GM18858 (cell line): ENCODE measurements around the gene NEU1.
"Not testable (repeated sequence)": the region's sequence is repeated elsewhere in the genome, so short reads cannot be mapped to it uniquely, and the experiment has no call there.

Source experiments
- ATAC-seq: cut with Tn5 transposase; IDR thresholded peaks from one replicate; pipeline ENCODE4 v1.9.1; 2021; ENCODE audit not compliant: unreplicated experiment

Gene NEU1

DNA sequence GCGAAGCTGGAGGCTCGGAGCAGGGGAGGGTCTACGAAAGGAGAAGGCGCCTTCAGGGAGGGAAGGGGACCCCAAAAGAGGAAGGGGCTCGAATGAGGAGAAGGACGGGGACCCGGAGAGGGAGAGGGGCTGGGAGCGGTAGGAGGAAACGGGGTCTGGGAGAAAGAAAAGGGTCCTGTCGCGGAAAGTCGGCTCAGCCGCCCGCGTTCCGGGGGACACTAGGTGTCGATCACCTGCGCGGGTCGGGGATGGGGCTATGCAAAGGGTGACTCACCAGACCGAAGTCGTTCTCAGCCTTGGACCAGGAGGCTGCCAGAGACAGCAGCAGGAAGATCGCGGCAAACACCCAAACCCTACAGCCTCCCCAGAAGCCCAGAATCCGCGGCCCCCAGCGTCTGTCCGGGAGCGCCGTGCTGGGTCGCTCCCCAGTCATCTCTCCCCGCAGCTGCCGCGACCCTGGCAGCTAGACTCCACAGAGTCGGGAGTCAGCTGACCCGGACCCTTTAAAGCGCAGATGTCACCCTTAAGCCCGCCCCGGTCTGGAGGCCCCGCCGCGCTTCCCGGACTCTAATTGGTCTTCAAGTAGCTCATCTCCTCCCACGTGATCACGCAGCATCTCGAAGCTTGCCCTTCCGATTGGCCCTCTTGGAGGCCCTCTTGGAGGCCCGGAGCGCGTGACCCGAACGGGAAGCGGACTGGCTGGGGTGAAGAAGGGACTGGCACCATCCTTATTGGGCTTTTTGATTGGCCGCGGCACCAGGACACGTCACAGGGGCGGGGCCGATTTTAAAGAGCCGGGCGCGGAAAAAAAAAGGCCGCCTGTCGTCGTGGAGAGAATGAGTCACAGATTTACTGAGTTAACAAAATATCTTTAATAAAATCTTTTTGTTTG, at the start of gene NEU1:
NEU1 (minus strand) TSS at position 478 of the 892 bp plus-strand sequence; CDS start at position 433, 45 bp downstream.
- peak; percentile 89 for ATAC-seq

DNA sequence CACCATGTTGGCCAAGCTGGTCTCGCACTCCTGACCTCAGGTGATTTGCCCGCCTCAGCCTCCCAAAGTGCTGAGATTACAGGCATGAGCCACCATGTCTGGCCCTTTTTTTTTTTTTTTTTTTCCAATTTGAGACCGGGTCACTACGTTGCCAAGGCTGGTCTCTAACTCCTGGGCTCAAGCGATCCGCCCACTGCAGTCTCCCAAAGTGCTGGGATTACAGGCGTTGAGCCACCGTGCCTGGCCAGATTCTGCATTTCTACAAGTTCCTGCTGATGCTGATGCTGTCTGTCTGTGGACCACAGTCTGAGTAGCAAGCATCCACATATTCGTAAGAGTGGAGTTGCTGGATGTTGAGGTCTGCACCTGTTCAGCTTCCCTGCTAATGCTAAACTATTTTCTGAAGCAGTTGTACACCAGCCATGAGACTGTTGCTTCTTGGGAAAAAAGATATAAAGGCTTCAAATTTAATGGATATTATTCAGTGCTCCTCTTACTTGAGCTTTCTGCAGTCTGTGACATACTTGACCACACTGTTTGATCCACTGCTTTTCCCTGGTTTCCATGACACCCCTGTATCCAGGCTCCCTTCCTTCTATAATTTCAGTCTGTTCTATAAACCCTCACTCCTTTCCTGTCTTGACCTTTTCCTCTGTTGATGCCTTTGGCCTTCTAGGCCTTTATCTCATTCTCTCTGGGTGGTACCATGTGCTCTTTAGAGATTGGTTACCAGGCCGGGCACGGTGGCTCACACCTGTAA, 49.4 kb upstream of the NEU1 start:
- ATAC-seq: no peak

DNA sequence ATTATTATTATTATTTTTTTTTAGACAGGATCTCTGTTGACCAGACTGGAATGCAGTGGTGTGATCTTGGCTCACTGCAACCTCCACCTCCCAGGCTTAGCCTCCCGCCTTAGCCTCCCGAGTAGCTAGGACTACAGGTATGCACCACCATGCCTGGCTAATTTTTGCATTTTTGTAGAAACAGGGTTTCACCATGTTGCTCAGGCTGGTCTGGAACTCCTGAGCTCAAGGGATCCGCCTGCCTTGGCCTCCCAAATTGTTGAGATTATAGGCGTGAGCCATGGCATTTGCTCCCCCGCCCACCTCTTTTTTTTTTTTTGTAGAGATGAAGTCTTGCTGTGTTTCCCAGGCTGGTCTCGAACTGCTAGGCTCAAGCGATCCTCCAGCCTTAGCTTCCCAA, 46.7 kb upstream of the NEU1 start:
- not testable (repeated sequence) for ATAC-seq

DNA sequence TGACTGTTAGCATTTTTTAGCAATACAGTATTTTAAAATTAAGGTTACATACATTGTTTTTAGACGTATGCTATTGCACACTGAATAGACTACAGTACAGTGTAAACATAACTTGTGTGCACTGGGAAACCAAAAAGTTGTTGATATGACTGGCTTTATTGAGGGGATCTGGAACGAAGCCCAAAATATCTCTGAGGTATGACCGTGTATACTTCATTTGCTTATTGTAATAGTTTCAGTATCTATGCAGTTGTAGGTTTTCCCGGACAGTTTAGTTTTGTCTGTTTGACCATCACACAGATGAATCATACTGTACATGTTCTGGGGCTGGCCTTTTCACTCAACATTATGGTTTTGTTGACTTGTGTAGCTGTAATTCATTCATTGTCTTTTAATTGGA, 46.2 kb upstream of the NEU1 start:
- ATAC-seq: peak; percentile 78

DNA sequence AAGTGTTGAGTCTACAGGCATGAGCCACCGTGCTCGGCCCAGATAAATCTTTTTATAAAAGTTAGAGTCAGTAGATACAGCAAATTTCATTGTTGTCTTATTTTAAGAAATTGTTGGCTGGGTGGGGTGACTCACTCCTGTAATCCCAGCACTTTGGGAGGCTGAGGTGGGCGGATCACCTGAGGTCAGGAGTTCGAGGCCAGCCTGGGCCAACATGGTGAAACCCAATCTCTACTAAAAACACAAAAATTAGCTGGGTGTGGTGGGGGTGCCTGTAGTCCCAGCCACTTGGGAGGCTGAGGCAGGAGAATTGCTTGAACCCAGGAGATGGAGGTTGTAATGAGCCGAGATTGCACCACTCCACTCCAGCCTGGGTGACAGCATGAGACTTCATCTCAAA, 45.6 kb upstream of the NEU1 start:
- not testable (repeated sequence) for ATAC-seq

DNA sequence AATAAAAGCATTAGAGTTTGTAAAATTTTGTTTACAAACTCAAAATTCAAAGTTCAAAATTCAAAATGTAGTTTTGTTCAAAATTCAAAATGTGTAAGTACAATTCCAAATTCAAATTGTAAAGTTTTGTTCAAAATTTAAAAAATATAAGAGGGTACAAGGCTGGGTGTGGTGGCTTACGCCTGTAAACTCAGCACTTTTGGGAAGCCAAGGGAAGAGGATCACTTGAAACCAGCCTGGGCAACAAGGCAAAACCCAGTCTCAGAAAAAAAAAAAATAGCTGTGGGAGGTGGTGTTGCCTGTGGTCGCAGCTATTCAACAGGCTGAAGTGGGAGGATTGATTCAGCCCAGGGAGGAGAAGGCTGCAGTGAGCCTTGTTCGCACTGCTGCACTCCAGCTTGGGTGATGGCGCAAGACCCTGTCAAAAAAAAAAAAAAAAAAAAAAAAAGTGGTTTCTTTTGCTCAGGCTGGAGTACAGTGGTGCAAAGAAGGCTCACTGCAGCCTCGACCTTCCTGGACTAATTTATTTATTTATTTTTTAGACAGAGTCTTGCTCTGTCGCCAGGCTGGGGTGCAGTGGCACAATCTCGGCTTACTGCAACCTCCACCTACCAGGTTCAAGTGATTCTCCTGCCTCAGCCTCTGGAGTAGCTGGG, 44.7 kb upstream of the NEU1 start:
- no peak for ATAC-seq

DNA sequence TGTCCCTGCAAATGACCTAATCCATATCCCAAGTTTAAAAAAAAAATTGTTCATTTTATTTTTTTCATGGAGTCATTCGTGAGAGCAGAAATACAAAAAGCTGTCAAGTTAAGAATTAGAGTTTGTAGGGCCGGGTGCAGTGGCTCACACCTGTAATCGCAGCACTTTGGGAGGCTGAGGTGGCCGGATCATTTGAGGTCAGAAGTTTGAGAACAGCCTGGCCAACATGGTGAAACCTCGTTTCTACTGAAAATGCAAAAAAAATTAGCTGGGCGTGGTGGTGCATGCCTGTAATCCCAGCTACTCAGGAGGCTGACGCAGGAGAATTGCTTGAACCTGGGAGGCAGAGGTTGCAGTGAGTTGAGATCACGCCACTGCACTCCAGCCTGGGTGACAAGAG, 44.1 kb upstream of the NEU1 start:
- ATAC-seq: not testable (repeated sequence)

DNA sequence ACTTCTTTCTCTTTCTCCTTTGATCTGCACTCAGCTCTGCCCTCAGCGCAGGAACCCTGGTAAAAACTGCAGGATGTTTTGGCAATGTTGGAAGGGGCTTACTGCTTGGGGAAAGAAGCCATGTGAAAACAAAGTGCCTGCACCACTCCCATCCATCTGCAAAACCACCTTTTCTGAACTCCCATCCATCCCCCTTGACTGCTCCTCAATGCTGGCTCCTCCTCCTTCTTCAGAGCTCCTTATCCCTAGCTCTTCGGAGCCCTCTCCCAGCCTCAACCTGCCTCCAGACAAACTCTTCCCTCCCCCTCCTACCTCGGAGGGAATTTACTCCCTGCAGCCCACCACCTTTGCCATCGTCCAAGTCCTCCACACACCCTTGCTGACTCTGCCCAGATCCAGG, 43.5 kb upstream of the NEU1 start:
- no peak for ATAC-seq

DNA sequence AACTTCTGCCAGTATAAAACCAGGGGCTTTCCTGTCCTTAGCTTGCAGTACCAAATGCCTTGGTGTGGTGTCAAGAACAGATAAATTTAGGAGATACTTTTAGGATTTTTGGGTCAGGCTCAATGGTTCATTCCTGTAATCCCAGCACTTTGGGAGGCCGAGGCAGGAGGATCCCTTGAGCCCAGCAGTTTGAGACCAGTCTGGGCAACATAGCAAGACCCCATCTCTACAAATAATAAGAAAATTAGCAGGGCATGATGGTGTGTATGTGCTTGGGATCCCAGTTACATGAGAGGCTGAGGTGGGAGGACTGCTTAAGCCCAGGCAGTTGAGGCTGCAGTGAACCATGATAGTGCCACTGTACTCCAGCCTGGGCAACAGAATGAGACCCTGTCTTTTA, 42.4 kb upstream of the NEU1 start:
- no peak for ATAC-seq

DNA sequence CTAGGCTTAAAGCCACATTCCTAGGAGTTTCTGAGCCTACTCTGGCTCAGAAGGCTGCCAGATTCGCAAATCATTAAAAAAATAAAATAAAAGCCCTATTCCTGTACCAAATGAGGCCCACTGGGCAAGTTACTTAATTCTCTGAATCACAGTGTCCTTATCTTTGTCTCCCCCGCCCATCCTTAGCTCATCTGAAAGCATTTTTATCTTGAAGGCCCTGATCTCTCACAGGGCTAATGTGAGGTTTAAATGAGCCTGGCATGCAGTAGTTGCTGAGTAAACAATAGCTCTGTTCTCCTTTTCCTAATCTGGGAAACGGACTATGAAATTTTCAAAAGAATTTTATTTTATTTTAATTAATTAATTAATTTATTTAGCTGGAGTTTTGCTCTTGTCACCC, 41.3 kb upstream of the NEU1 start:
- ATAC-seq: no peak

DNA sequence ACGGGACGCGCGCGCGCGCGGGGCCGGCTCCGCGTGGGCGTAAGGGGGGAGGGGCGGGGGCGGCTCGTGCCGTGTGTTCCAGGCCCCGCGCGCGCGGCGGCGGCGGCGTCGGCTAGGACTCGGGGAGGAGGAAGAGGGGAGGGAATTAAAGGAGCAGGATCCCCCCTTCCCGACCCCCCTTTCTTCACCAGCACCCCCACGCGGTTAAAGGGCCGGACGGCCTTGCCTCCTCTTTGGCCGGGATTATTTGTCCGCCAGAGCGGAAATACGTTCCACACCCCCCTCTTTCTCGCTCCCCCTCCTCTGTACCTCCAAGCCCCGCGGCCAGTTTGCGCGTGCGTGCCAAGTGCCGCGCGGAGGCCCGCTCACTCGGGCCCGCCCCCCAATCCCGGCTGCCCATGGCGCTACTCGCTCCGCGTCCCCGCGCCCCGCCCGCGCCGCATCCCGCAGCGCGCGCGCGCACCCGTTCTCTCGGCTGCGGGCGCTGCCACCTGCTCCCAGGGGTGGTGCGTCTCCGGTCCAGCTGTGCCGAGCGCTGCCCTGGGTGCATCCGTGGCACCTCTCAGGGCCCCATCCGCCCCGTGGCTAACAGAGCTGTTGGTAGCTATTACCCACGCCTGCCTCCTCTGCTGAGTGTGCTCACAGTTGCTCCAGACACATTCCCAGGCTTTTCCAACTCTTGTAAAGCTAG, 39.5 kb upstream of the NEU1 start, which contains the start of gene ZBTB12:
ZBTB12 (minus strand) TSS at position 134 of the 691 bp plus-strand sequence. CDS start 781 bp downstream, outside the sequence.
- peak; percentile 27 for ATAC-seq

DNA sequence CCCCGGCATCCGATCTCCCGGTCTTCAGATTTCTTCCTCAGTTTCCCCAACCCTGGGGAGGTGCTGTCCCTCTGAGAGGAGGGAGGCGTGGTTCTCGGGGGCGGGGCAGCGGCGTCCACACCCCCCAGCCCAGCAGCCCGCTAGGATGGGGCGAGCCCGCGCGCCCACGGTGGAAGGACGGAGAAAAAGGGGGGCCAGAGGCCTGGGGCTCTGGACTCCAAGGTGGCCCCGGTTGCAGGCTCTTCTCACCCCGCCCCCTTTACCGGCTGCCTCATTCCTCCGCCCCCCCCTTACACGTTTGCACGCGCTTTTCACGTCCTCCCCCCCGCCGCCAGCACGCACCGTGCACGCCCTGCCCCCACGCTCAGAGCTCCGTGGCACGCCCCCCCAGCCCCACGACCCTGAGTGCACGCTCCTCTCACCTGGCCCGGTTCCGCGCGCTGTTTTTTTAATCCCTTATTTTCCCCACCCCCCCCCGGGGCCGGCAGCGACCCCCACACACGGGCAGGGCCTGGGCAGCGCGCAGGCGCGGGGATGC, 38.9 kb upstream of the NEU1 start:
- no peak for ATAC-seq

DNA sequence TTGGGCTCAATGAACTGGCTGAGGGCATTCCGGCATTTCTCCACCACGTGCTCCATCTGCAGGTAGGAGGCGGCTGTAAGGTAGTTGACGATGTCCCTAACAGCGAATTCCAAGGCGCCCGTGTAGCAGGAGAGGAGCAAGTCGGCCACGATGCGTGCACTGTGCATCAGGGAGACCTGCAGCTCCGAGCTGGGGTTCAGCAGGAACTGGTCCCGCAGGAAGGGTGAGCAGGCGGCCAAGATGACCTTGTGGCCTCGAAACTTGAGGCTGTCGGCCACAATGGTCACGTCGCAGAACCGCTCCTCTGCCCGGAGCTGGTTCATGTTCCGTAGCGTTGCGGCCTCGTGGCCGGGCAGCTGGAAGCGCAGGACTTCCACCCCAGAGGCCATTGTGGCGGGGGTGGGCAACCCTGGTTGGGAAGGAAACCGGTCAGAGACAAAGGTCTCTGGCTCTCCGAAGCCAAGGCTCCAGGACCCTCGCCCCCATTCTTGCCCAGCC, 38.3 kb upstream of the NEU1 start:
- no peak for ATAC-seq

DNA sequence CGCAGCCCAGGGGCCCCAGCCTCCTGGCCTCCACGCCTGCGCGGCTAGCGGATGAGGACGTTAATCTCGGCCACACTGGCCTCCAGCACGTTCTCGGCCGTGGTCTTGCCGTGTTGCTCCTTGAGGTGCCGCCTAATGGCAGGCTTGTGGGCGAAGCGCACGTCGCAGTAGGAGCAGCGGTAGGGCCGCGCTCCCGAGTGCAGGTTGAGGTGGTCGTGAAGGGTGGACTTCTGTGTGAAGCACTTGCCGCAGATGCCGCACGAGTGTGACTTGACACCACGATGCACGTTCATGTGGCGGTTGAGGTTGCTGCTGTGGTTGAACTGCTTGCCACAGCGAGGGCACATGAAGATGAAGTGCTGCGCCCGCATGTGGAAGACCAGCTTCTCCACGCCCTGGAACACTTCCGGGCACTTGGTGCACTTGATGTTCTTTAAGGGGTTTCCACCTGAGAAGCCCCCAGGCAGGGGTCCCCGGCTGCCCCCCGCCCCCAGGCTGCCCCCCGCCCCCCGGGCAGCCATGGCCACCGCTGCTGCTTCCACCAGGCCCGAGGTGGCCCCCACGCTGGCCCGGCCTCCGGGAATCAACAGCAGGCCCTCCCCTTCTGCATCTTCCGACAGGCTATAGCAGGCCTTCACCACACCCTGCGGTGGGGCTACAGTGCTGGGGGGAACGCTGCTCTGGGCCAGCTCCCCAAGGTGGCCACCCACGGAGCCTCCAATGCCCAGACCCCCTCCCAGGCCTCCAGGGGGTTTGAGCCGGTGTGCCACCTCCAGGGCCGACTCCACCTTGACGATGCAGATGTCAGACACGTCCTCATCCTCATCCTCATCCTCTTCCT, 37.5 kb upstream of the NEU1 start:
- no peak for ATAC-seq

DNA sequence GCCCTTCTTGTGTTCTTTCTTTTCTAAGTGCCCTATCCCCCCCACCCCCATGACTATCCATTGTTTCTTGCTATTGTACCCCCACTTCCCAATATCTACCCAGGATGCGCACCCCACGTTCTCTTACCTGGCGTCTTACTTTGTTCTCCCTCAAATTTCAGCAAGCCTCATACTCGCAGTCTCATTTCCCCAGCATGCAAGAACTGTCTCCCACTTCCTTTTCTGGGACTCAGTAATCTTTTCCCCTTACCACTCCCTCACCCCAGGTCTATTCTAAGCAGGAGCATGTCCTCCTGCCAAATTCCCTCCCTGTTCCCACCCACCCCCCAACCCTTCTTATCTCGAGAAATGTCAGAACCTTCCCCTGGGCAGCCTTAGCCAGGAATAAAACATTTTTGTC, 36.6 kb upstream of the NEU1 start:
- no peak for ATAC-seq

DNA sequence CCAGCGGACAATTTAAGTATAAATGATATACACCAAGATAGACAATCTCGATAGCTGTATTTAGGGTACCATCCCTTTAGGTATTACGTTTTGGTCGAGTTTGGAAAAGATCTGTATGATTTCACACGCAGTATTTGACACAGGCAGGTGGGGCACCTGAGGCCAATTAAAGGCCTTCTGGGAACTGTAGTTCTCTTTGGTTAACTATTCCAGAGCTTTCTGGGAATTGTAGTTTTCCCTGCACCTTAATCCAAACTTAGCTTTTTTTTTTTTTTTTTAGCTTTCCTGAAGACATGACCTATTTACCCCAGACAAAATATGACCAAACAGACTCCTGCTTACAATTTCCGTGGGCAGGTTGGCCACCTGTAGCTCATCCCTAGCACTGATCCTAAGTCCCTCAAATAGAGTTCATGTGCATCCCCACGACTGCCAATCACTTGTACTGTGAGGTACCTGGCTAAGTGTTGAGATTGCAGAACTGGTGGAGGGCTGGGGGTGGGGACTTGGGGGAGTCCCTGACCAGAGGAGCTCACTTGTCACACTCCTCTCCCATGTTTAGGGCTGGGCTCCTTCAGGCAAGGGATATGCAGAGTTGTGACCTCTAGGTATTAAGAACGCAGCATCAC, 35.9 kb upstream of the NEU1 start:
- ATAC-seq: no peak

DNA sequence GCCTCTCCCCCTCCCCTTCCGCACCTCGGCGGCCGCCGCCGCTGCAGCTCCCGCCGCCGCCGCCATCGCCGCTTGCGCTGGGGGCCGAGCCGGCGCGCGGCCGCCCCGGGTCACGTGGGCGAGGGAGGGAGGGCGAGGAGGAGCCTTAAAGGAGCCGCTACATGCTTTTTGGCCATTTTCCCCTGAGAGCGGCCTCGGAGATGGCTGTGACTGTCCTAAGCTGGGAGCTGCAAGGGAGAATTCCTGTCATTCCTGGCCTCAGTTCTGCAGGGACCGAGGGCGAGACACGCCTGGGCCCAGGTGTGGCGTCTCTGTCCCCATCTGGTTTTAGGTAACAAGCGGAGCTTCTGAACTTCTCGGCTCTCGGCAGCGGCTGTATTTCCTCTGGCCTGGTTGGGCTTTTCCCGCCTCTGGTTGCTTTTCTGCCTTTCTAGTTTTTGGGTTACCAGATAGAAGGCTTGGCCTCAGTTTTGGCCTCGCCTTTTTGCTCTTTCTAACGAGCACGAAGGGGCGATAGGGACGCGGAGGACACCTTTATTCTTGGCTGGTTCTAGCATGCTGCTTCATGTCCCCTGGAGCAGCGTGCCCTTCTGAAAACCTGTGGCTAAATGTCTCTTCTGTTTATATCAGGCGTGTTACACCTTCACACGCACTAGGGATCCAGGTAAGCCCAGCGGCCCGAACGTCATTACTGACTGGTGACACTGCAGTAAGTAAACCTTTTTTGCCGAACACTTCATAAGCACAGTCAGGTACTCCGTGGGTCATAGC, 35.2 kb upstream of the NEU1 start, which contains the start of gene EHMT2:
EHMT2 (minus strand) TSS at position 87 of the 771 bp plus-strand sequence; CDS start at position 66, 21 bp downstream.
- no peak for ATAC-seq
